ENCODE results near the gene NALCN.

GRCh38 chr13:101267656-101268055 lies 148.7 kb downstream of the NALCN start:
- TF ChIP-seq CTCF (IDR thresholded peaks at IDR 0.05; ENCODE audit: low read depth, low read length, missing input control): no peak
- no peak for TF ChIP-seq TAF1 (conservative IDR thresholded peaks at IDR 0.05)
- no peak for TF ChIP-seq RAD21 (IDR thresholded peaks at IDR 0.05)
- no peak for TF ChIP-seq GABPA (IDR thresholded peaks at IDR 0.05 in 1 of 2, conservative IDR thresholded peaks at IDR 0.05 in 1 of 2)
- TF ChIP-seq YY1 (IDR thresholded peaks at IDR 0.05): no peak
- TF ChIP-seq SP1 (IDR thresholded peaks at IDR 0.05): no peak
- TF ChIP-seq REST (IDR thresholded peaks at IDR 0.05): no peak
- no peak for TF ChIP-seq MAX (IDR thresholded peaks at IDR 0.05)
- no peak for TF ChIP-seq RXRA (IDR thresholded peaks at IDR 0.05)

All from liver (tissue), 3 donors.